ENCODE results near the gene SRP9.
"Not testable (repeated sequence)": the region's sequence is repeated elsewhere in the genome, so short reads cannot be mapped to it uniquely, and the experiment has no call there.

Gene SRP9

GRCh38 chr1:225748529-225748928 is 29.1 kb upstream of the SRP9 start:
- no peak for TF ChIP-seq POLR2A (IDR thresholded peaks at IDR 0.05; ENCODE audit: low read length)
- TF ChIP-seq GATA1 (IDR thresholded peaks at IDR 0.05; ENCODE audit: low read depth, low read length) = no peak
- DNase-seq = no peak

- no peak for TF ChIP-seq GATA1 (IDR thresholded peaks at IDR 0.05; ENCODE audit: low read depth, low read length)
- TF ChIP-seq POLR2A (IDR thresholded peaks at IDR 0.05; ENCODE audit: low read length) = no peak
- no peak for DNase-seq
These were observed 27.9 kb upstream of the SRP9 start for GRCh38 chr1:225749706-225750105.

DNA sequence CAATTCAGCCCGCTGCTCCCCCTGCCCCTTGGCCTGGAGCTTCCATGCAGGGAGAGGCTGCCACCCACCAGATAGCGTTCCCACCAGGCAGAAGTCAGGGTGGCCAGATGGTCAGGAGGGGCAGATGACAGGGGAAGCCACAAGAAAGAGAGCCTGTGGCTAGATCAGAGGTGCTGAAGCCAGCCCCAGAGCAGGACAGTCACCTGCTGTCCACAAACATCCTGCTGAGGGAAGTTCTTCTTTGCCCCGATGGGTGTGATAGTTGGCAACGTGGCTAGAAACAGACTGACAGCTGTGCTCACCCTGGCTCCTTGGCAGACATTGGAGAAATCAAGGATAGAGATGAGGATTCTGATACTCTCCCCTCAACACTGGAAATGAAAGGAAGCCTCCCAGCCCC is 27.2 kb upstream of the SRP9 start:
- no peak for DNase-seq
- TF ChIP-seq GATA1 (IDR thresholded peaks at IDR 0.05; ENCODE audit: low read depth, low read length) (no peak), POLR2A (IDR thresholded peaks at IDR 0.05; ENCODE audit: low read length) (no peak)

DNA sequence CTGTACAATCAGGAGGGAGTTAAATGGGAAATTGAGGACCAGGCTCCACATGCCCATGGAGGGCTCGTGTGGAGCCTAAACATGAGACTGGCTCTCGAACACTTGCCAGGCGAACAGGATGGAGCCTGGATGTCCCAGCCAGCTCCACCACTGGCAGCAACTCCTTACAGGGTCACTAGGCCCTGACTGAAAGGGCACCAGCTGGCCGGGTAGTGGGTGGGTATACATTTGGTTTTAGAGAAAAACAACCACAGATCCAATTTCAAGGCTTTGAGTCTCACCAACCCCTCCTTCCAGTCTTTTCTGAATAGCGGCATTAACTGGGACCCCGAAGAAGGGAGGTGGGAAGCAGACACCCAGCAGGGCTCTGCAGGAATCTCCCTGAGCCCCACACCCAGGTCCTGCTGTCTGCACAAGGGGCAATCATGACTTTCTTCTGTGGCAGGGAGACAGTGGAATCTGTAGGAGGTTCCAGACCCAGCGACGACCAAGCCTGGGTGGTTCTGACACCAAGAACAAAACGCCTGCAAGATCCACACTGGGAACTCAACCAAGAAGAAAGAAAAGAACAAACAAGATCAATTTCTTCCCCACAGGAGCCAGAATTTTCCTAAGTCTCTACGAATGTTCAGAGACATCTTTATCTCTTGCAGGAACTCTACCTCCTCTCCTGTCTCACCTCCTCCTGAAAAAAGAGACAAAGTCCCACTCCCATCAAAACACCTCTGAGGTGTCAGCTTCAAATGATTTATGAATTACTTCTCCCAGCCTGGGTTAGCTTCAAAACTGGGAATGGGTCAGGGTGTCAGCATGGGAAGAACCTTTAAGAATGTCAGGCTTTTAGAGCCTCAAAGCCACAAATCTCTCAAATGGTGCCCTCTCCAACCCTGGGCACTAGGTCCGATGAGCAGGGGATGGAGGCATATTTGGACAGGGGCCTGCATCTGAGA is 26.5 kb upstream of the SRP9 start:
- DNase-seq = no peak
- TF ChIP-seq POLR2A (IDR thresholded peaks at IDR 0.05; ENCODE audit: low read length) = no peak
- TF ChIP-seq GATA1 (IDR thresholded peaks at IDR 0.05; ENCODE audit: low read depth, low read length) = no peak

- DNase-seq = no peak
- no peak for TF ChIP-seq POLR2A (IDR thresholded peaks at IDR 0.05; ENCODE audit: low read length)
- no peak for TF ChIP-seq GATA1 (IDR thresholded peaks at IDR 0.05; ENCODE audit: low read depth, low read length)
These were observed 25.4 kb upstream of the SRP9 start for GRCh38 chr1:225752245-225752644.

DNA sequence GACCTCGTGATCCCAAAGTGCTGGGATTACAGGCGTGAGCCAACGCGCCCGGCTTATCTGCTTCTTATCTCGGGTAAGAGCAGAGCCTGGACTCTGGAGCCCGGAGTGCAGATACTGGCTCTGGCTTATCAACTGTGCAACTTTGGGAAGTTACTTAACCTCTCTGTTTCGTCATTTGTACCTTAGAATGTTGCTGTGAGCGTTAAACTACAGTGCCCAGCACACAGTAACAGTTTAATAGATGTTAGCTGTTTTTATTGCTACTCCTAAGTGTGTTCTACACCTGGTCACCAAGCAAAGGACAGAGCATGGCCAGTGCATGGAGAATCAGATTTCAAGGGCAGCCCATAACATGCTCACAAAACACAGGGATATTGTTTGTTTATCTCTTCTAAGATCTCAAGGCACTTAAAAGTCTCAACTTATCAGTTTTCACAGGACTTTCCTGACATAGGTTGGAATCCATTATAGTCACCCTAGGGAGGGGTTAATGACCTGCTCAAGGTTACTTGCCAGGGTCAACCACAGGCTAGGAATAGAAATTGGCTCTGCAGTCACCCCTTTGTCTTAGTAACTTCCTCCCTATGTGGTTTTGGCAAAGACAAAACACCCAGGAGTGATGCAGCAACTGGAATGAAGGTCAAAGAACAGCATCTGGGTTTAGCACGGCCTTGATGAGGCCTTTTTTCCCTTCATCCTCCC is 22.5 kb upstream of the SRP9 start:
- DNase-seq = no peak
- TF ChIP-seq POLR2A (IDR thresholded peaks at IDR 0.05; ENCODE audit: low read length) (no peak), GATA1 (IDR thresholded peaks at IDR 0.05; ENCODE audit: low read depth, low read length) (no peak)

DNA sequence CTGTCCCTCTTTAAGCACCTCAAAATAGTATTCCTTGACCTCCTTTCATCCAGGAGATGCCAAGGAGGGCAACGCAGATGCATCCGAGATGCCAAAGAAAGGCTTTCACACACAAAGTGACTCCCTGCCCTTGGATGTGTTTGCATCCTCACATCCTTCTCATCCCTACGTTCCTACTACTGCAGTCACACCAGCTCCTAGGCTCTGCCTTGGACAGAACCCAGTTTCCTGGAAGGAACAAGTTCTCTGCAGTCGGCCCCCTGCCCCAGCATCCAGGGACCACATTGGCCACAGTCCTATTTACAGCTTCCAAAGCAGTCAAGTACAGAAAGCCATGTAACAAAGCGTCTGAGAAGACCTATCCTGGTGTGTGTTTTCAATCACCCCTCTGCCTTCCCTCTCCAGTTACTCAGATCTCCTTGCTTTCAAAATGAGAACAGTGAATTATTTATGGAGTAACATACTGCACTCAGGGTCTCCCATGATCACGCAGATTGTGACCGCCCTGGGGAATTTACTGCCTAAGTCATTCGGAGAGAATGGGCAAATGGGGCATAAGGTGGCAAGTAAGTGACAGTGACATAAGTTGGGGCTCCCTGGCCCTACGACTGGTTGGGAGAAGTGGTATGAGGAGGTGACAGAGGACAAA is 21.8 kb upstream of the SRP9 start:
- DNase-seq = no peak
- no peak for TF ChIP-seq POLR2A (IDR thresholded peaks at IDR 0.05; ENCODE audit: low read length)
- no peak for TF ChIP-seq GATA1 (IDR thresholded peaks at IDR 0.05; ENCODE audit: low read depth, low read length)

DNA sequence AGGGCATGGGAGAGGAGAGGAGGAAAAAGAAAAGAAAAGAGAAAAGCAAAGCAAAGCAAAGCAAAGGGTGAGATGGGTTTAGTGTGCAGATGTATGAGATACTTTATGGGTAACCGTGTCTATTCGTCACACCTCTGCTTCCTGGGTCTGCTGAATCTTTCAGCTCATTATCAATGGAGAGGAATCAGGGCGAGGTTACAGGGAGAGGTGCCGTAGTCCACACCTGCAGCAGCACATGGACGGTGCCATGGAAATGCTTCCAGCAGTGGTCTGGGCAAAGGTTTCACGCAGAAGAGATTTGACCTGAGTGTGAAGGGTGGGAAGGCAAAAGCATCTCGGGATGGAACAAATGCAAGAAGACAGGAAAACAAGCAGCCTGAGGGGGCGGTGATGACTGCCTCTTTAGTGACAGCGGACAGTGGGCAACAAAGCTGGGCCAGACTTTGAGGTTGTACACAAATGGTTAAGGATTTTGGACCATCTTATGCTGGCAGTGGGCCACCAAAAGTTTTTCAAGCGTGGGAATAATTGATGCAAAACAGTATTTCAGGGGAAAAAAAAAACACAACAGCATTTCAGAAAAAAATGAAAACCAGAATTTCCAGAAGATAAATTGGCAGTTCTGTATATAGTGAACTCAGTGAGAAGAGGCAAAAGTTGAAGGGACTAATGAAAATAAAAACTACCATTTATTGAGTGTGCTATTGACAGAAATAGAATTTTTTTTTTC is 19.5 kb upstream of the SRP9 start:
- DNase-seq = no peak
- TF ChIP-seq POLR2A (IDR thresholded peaks at IDR 0.05; ENCODE audit: low read length) (no peak), GATA1 (IDR thresholded peaks at IDR 0.05; ENCODE audit: low read depth, low read length) (no peak)

GRCh38 chr1:225759972-225760371 is 17.7 kb upstream of the SRP9 start:
- not testable (repeated sequence) for DNase-seq

DNA sequence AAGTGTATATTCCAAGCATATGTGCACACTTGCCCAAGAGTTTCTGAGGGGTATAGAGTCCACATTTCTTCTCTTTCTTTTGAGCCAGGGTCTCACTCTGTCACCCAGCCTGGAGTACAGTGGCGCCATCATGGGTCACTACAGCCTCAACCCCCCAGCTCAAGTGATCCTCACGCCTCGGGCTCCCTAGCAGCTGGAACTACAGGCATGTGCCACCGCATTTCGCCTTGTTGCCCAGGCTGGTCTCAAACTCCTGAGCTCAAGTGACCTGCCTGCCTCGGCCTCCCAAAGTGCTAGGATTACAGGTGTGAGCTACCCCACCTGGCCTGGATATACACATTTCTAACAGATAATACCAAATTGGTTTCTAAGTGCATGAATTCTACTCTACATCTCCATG is 17.1 kb upstream of the SRP9 start:
- DNase-seq = no peak
- TF ChIP-seq GATA1 (IDR thresholded peaks at IDR 0.05; ENCODE audit: low read depth, low read length) (no peak), POLR2A (IDR thresholded peaks at IDR 0.05; ENCODE audit: low read length) (no peak)

DNA sequence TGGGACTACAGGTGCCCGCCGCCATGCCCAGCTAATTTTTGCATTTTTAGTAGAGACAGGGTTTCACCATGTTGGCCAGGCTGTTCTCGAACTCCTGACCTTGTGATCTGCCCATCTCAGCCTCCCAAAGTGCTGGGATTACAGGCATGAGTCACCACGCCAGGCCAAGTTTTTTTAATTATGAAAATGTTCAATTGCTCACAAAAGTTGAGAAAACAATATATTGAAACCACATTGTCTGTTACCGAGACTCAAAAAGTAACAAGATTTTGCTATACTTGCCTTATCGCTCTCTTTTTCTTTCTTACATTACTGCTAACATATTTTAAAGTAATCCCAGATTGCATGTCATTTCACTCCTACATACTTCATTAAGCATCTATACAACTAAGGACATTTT is 16.2 kb upstream of the SRP9 start:
- not testable (repeated sequence) for DNase-seq

DNA sequence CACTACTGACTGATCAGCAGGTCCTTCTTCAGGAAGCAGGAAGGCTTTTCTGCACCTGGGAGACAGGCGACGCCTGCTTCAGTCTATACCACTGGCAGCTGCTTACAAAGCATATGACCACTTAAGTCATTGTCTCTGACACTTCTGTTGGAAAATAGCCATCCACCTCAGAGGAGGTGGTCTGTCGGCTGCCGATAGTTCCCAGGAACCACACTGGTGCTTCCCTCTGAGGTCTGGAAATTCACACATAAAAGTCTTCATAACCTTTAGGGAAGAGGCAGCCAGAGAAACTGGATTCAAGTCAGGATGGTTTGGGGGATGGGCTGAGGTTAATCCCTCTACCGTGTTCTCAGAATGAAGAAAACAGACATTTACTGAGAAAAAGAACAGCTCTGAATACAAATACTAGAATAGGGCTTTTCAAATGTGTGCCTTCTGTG is 15.6 kb upstream of the SRP9 start:
- TF ChIP-seq GATA1 (IDR thresholded peaks at IDR 0.05; ENCODE audit: low read depth, low read length) (no peak), POLR2A (IDR thresholded peaks at IDR 0.05; ENCODE audit: low read length) (no peak)
- no peak for DNase-seq

DNA sequence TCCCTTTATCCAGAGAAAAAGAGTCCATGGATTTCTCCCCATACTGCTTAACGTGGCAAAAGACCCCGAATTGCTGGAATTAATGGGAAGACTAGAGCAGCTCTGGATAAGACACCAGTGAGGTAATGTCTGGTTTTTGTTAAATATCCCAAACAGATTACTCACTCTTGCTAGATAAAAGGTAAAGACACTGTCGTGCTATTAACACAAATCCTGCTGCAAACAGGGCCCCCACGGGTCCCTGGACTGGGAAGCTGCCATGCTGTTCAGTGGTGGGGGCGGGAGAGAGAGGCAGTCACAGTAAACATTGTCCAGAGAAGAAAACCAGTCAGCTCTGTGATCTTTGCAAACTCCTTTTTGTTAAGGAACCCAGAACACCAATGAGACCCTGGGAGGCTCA is 15.2 kb upstream of the SRP9 start:
- TF ChIP-seq POLR2A (IDR thresholded peaks at IDR 0.05; ENCODE audit: low read length) (no peak), GATA1 (IDR thresholded peaks at IDR 0.05; ENCODE audit: low read depth, low read length) (no peak)
- no peak for DNase-seq
